NOMO-1 (cell line): ENCODE data around the gene VKORC1.
"Not testable (repeated sequence)": the region's sequence is repeated elsewhere in the genome, so short reads cannot be mapped to it uniquely, and the experiment has no call there.

ENCODE experiments used
- DNase-seq, 2 experiments: peaks; one replicate each; lab custom pipeline; 2025; ENCODE audit not compliant: unreplicated experiment in 2 of 2; lab: John Stamatoyannopoulos, UW

VKORC1 gene

DNA sequence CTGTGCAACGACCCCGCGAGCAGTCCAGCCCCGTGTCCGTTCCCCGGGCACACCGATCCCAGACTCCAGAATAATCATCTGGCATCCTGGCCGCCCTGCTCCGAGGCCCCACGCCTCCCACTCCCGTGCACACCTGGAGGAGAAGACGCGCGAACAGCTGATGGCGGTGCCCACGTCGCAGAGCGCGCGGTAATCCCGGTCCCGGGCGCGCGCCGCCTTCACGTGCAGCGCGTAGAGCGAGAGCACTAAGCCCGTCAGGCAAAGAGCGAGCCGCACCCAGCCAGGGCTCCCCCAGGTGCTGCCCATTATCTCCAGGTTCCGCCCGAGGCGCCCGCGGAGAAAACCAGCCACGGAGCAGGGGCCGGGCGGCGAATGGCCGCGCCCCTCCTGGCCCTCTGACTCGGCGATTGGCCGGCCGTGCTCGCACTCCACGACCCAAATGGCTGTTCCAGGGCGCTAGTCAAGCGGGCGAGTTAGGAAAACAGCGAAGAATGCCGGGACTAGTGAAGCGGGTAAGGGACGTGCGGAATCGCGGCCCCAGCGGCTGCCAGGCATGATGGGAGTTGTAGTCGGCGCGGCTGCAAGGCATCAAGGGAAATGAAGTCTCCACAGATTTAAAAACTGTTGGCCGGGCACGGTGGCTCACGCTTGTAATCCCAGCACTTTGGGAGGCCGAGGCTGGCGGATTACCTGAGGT lies at the start of gene VKORC1:
TSS of gene VKORC1 (minus strand) at position 374 of the 697 bp plus-strand sequence. CDS start at position 306, 68 bp downstream.
- peak; percentile 99 for DNase-seq

DNA sequence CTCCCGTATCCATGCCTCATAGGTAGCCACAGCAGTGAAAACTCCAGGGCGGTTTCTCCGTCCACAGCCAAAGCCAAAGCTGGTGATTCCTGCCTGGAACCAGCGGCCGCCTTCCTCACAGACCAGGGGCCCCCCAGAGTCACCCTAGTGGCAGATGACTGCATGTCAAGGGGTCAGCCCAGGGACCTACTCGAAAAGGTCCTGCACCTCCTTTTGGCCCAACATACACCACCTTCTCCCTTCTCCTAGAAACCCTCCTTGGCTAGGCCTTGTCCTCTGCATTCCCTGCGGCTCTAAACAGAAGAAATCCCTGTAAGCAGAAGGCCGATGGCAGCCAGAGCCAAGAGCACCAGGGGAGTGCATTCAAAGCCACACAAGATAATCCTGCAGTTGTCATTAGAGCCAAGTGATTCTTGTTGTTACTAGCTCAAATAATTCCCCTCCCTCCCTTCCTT lies 49.1 kb upstream of the VKORC1 start:
- no peak for DNase-seq

GRCh38 chr16:31143011-31143693 lies 48.6 kb upstream of the VKORC1 start:
- no peak for DNase-seq

DNA sequence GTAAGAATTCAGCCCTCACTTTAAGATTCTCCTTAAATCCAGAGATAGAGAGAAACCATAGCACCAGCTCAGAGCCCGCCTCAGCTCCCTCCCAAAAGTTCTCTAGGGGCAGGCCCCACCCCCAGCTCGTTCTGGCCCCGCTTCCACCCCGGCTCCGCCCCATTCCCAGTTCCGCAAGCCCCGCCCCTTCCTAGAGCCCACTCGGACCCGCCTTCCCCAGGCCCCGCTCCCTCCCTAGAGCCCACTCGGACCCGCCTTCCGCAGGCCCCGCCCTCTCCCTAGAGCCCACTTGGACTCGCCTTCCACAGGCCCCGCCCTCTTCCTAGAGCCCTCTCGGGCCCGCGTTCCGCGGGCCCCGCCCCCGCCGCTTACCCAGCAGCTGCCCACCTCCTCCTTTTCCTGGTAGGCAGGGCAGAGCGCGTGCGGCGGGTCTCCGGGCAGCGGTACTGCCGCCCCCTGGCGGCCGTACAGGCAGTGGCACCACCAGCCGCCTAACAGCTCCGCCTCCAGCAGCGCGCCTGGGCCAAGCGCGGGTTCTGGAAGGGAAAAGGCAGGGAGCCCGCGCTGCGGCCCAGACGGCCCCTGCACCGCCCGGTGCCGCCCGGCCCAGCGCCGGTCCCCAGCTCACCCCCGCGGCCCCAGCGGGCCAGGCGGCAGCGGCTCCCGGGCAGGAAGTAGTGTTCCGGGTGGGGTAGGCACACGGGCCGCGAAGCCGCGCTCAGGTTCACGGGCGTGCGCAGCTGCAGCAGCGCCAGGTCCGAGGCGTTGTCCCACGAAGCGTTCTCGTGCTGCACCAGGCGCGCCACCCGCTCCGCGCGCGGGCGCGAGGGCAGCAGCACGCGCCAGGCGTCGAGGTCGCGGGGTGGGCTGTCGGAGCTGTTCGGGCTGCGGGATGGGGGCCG lies 47.8 kb upstream of the VKORC1 start:
- peak; percentile 99 to 100 for DNase-seq

DNA sequence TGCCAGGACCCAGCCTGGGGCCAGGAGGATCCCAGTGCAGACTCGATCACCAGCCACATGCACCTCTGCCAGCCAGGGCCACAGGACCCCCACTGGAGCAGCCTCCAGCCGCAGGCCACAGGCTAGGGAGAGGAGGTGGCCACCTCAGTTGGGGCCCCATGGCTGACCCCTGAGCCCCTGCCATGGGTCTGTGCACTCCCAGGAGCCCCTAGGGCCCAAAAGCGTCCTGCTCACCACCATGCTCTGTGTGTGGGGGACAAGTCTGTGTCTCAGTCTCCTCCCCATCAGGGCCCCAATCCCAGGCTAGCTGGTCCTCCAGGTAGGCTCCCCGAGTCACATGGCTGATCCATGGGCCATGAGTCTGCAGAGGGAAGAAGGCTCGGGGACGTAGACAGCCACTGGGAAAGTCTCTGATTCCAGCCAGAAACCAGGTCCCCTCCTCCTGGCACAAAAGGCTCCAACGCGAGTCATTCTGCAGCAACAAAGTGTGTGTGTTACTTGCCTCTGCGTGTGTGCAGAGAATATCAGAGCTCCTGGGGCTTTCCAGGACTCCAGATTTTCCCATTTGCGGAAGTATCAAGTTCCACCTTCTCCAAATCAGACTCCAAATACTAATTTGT lies 47.0 kb upstream of the VKORC1 start:
- DNase-seq = no peak

DNA sequence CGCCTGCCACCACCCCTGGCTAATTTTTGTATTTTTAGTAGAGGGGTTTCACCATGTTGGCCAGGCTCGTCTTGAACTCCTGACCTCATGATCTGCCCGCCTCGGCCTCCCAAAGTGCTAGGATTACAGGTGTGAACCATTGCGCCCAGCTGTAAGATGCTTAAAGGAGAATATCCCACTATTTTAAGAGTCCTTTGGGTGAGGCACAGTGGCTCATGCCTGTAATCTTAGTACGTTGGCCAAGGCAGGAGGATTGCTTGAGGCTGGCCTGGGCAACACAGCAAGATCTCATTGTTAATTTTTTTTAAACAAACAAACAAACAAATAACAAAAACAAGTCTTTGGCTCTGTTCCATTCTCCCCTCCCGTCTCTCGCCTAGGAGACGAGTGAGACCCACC lies 46.5 kb upstream of the VKORC1 start:
- not testable (repeated sequence) for DNase-seq

- DNase-seq = no peak
Measured at GRCh38 chr16:31138621-31139578, 44.3 kb upstream of the VKORC1 start.

GRCh38 chr16:31136822-31137499 lies 42.4 kb upstream of the VKORC1 start:
- DNase-seq = not testable (repeated sequence)

GRCh38 chr16:31136287-31136662 lies 41.7 kb upstream of the VKORC1 start:
- no peak for DNase-seq

GRCh38 chr16:31135535-31136286 lies 41.1 kb upstream of the VKORC1 start, which contains the start of gene PRSS8:
Gene PRSS8, minus strand, starts transcription at chr16:31135727. Its CDS starts 229 bp downstream, at chr16:31135498.
- DNase-seq = no peak

DNA sequence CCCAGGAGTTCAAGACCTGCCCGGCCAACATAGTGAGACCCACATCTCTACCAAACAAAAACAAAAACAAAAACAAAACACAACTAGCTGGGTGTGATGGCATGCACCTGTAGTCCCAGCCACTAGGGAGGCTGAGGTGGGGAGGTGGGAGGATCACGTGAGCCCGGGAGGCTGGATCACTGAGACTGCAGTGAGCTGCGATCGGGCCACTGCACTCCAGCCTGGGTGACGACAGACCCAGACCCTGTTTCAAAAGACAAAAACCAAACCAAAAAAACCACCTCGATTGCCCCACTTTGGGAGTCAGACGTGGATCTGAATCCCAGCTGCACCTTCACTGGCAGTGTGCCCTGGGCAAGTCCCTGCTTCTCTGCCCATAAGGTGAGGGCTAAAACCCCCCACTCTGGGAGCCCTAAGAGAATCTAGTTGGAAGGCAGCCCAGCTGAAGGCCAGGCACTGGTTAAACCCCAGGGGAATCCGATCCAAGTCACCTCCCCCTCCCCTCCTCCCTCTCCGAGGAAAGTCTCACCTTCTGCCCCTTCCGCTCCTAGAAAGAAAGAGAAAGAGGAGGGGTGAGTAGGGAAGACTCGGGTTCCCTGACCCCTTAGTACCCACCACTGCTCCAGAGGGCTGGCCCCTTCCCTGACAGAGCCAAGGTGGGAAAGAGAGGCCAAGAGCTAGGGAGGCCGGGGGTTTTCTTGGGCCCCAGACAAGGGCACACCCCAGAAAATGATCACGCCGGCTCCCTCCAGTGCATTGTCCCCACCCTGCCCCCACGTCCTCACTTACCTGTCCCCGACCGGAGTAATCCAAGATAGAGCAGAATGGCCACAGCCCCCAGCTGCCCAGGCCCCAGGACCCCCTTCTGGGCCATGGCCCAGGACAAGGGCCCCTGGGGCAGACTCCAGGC lies 40.3 kb upstream of the VKORC1 start:
- DNase-seq = no peak

- peak; percentile 67 to 81 for DNase-seq
Measured at GRCh38 chr16:31134091-31134571, 39.5 kb upstream of the VKORC1 start.

DNA sequence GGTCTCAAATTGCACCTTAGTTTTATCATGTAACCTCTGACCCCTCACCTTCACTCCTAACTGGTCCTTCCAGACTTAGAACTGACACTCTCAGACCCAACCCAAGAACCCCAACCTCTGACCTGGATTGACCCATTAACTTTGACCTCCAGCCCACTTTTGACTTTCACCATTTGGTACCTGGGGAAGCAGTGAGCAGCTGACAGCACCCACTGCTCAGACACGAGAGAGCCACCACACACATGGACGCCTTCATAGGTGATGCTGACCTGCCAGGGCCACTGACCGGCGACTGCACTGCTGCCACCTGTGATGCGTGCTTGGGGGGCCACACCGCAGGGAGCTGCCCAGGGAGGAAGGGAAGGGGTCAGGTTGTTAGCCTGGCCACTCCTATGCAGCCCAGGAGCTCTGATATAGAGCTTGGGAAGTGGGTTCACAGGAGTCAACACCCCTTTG lies 38.5 kb upstream of the VKORC1 start:
- no peak for DNase-seq

DNA sequence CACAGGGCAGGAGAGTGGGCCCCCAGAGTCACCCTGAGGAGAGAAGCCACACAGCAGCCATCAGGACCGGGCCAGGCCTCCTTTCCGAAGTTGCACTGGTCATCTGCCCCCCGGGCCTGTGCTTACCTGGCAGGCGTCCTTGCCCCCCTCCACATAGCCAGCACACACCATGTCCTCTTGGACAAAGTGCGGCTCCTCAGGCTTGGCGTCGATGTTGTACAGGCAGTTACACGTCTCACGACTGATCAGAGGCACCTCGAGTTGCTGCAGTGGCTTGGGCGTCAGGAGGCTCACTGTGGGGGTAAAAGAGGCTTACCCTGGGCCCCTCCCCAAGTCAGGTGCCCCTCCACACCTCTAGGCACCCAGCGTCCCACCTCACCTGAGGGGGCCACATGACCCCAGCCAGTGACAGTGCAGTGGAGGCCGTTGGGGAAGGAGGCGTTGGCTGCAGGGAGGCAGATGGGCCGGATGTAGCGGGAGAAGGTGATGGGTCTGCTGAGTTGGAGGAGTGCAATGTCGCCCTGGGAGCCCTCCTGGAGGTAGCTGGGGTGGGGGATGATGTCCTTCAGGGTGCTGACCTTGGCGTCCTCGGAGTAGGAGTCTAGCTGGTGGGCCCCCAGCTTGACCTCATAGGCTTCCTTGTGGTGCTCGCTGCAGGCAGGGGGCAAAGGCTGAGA lies 37.8 kb upstream of the VKORC1 start:
- DNase-seq = no peak

DNA sequence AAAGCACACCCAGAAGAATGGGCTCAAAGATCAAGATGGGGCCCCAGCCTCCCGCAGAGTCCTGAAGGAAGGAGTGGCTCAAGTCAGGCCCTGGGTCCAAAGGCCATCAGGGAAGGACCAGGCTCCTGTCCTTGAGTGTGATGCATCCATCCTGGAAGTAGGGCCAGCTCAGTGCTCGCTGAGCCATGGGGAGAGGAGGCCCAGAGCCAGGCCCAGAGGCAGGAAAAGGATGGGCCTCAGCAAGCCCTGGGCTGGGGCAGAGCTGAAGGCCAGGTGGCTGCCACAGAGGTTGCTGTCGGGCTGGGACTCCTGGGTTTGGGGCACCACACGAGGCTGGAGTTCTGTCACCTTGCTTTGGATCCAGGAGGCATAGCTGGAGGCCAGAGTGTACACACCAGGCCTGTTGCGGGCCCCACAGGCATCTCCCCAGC lies 37.3 kb upstream of the VKORC1 start:
- no peak for DNase-seq

- no peak for DNase-seq
Measured at GRCh38 chr16:31131416-31131815, 36.8 kb upstream of the VKORC1 start.
